Liver (tissue), 3 donors: ENCODE data around the gene CREG2.

Experiments used
- FOXA1 ChIP-seq: IDR thresholded peaks from 2 replicates; pipeline ENCODE4 v1.6.1; 2016; ENCODE audit warnings: antibody characterized with exemption
- GABPA ChIP-seq, 2 donors: IDR thresholded peaks in 1 of 2; conservative IDR thresholded peaks in 1 of 2; 2 replicates each; pipeline ENCODE4 v1.6.1; 2016; ENCODE audit warnings: antibody characterized with exemption in 2 of 2, mild to moderate bottlenecking in 1 of 2, moderate library complexity in 1 of 2
- JUND ChIP-seq, 2 donors: IDR thresholded peaks; 2 replicates each; pipeline ENCODE4 v1.6.1; 2016; ENCODE audit warnings: antibody characterized with exemption in 2 of 2
- MAX ChIP-seq: IDR thresholded peaks from 2 replicates; pipeline ENCODE4 v1.6.1; 2016; ENCODE audit warnings: antibody characterized with exemption
- SP1 ChIP-seq: IDR thresholded peaks from 2 replicates; pipeline ENCODE4 v1.6.1; 2018; ENCODE audit warnings: antibody characterized with exemption, mild to moderate bottlenecking
- YY1 ChIP-seq: IDR thresholded peaks from 2 replicates; pipeline ENCODE4 v1.6.1; 2016; ENCODE audit warnings: antibody characterized with exemption, mild to moderate bottlenecking
- TF ChIP-seq, protein P1 (sequence below): fragments of 150-350 bp; IDR thresholded peaks from 2 replicates; pipeline ENCODE4 v1.5.1; 2017; ENCODE audit warnings: improper control_type of control experiment, low read depth, low read length; ENCODE audit not compliant: missing input control
- TF ChIP-seq, protein P2 (sequence below): IDR thresholded peaks from 2 replicates; pipeline ENCODE4 v1.6.1; 2016; ENCODE audit warnings: antibody characterized with exemption, mild to moderate bottlenecking
- TF ChIP-seq, protein P3 (sequence below): IDR thresholded peaks from 2 replicates; pipeline ENCODE4 v1.6.1; 2016; ENCODE audit warnings: antibody characterized with exemption
- donor health status: healthy.
- donor health status: healthy.

GRCh38 chr2:101415884-101416283 is 28.6 kb upstream of the CREG2 start:
- TF ChIP-seq, protein P1, sequence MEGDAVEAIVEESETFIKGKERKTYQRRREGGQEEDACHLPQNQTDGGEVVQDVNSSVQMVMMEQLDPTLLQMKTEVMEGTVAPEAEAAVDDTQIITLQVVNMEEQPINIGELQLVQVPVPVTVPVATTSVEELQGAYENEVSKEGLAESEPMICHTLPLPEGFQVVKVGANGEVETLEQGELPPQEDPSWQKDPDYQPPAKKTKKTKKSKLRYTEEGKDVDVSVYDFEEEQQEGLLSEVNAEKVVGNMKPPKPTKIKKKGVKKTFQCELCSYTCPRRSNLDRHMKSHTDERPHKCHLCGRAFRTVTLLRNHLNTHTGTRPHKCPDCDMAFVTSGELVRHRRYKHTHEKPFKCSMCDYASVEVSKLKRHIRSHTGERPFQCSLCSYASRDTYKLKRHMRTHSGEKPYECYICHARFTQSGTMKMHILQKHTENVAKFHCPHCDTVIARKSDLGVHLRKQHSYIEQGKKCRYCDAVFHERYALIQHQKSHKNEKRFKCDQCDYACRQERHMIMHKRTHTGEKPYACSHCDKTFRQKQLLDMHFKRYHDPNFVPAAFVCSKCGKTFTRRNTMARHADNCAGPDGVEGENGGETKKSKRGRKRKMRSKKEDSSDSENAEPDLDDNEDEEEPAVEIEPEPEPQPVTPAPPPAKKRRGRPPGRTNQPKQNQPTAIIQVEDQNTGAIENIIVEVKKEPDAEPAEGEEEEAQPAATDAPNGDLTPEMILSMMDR, result no peak
- TF ChIP-seq GABPA (IDR thresholded peaks at IDR 0.05 in 1 of 2, conservative IDR thresholded peaks at IDR 0.05 in 1 of 2) (no peak), YY1 (no peak), MAX (no peak), FOXA1 (no peak), SP1 (no peak), JUND (IDR thresholded peaks at IDR 0.05) (no peak)
- TF ChIP-seq, protein P2, sequence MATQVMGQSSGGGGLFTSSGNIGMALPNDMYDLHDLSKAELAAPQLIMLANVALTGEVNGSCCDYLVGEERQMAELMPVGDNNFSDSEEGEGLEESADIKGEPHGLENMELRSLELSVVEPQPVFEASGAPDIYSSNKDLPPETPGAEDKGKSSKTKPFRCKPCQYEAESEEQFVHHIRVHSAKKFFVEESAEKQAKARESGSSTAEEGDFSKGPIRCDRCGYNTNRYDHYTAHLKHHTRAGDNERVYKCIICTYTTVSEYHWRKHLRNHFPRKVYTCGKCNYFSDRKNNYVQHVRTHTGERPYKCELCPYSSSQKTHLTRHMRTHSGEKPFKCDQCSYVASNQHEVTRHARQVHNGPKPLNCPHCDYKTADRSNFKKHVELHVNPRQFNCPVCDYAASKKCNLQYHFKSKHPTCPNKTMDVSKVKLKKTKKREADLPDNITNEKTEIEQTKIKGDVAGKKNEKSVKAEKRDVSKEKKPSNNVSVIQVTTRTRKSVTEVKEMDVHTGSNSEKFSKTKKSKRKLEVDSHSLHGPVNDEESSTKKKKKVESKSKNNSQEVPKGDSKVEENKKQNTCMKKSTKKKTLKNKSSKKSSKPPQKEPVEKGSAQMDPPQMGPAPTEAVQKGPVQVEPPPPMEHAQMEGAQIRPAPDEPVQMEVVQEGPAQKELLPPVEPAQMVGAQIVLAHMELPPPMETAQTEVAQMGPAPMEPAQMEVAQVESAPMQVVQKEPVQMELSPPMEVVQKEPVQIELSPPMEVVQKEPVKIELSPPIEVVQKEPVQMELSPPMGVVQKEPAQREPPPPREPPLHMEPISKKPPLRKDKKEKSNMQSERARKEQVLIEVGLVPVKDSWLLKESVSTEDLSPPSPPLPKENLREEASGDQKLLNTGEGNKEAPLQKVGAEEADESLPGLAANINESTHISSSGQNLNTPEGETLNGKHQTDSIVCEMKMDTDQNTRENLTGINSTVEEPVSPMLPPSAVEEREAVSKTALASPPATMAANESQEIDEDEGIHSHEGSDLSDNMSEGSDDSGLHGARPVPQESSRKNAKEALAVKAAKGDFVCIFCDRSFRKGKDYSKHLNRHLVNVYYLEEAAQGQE, result no peak
- TF ChIP-seq, protein P3, sequence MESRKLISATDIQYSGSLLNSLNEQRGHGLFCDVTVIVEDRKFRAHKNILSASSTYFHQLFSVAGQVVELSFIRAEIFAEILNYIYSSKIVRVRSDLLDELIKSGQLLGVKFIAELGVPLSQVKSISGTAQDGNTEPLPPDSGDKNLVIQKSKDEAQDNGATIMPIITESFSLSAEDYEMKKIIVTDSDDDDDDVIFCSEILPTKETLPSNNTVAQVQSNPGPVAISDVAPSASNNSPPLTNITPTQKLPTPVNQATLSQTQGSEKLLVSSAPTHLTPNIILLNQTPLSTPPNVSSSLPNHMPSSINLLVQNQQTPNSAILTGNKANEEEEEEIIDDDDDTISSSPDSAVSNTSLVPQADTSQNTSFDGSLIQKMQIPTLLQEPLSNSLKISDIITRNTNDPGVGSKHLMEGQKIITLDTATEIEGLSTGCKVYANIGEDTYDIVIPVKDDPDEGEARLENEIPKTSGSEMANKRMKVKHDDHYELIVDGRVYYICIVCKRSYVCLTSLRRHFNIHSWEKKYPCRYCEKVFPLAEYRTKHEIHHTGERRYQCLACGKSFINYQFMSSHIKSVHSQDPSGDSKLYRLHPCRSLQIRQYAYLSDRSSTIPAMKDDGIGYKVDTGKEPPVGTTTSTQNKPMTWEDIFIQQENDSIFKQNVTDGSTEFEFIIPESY, result no peak
